ENCODE data around the gene RGR. TPM values are rescaled to one million over a fixed set of nuclear protein-coding genes. Genes with fewer than 3 reads are reported as not detected.

Gene RGR
- total and polyA plus RNA-seq, 2 experiments from 2014 or later, result not detected

- no peak for TF ChIP-seq ZNF462 (CRISPR knock-in tag; IDR thresholded peaks at IDR 0.05)
- no peak for TF ChIP-seq CTCF (conservative IDR thresholded peaks at IDR 0.05; ENCODE audit: low read depth in 2 of 2)
Measured at GRCh38 chr10:84265418-84265817, 20.6 kb downstream of the RGR start (continued).

- H3K27me3 Mint-ChIP-seq (ENCODE audit: insufficient read depth, low read depth, poor library complexity), result peaks cover 3% of the 10 kb centered on the region
- Histone ChIP-seq H2AFZ (peak overlapping the region; percentile 12; the same call in 1 of the 2 replicates), H3F3A (replicated peaks; ENCODE audit: low read depth) (no peaks in the 10 kb centered on the region), H3K4me1 (ENCODE audit: insufficient read depth) (peaks cover 3% of the 10 kb centered on the region; the same call in 1 of the 2 replicates), H3K27me3 (ENCODE audit: insufficient read depth) (no peaks in the 10 kb centered on the region), H4K20me1 (replicated peaks; ENCODE audit: insufficient read depth) (no peaks in the 10 kb centered on the region), H3K4me3 (no peak overlapping the region), H3K4me2 (no peak overlapping the region), H3K36me3 (ENCODE audit: insufficient read depth) (no peaks in the 10 kb centered on the region), H3K9me2 (ENCODE audit: insufficient read depth) (no peaks in the 10 kb centered on the region), H3K27ac (ENCODE audit: low read depth) (no peak overlapping the region), H3K79me2 (replicated peaks; ENCODE audit: insufficient read depth) (no peaks in the 10 kb centered on the region)
- no peaks in the 10 kb centered on the region; the same call in 2 of the 3 replicates for H3K9me3 Mint-ChIP-seq
- DNase-seq (ENCODE audit: low spot score) (peak; percentile 86), ATAC-seq (peak; percentile 80)
- H3K36me3 Mint-ChIP-seq (ENCODE audit: low read depth), result no peaks in the 10 kb centered on the region
- no peak overlapping the region for H3K4me3 Mint-ChIP-seq
- H3K27ac Mint-ChIP-seq, result no peak overlapping the region
- H3K4me1 Mint-ChIP-seq, result peaks cover 9% of the 10 kb centered on the region
- TF ChIP-seq ETS1 (IDR thresholded peaks at IDR 0.05) (peak; percentile 73), ZNF114 (CRISPR knock-in tag; IDR thresholded peaks at IDR 0.05) (no peak), CTCF (conservative IDR thresholded peaks at IDR 0.05; ENCODE audit: low read depth in 2 of 2) (peak; percentile 95 to 100)
Measured at GRCh38 chr10:84267503-84268126, 22.8 kb downstream of the RGR start.
